Measurements from ENCODE around the gene CHRND.

The CHRND gene

DNA sequence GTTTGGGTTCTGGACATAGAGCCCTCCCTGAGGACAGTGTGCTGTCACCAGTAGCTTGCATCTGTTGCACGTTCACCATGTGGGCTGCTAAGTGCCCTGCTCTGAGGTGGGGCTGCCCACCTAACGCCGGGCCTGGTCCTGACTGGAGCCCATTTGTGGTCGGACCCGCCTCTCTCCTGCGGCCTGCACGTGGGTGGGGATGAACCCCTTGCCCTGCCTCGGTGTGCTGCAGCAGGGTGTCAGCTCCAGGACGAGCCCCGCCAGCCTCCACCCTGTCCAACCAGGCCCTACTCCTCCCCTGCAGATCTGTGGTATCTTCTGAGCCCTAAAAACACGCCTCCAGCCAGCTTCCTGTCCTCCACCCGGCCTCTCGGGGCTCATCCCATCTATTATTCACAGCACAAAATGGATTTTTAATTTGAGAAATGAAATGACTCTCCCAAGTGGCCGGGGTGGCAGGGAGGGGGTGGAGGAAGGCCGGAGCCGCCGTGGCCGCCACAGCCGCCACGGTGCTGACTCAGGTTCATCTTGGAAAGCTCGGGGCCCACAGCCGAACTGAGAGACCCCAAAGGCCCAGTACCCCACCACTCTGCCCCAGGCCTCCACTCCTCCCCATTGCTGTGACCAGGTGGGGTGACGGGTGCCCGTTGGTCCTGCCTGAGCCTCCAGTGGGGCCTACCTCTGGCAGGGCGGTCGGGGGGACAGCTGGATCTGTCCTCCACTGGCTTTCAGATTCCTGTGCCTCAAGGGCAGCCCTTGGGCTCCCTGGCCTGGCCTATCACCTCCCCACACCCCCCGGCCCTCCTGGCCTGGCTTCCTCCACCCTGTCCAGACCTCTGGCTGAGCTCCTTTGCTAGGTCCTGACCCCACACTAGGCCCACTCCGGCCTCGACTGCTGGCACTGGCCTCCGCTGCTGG, 35.5 kb upstream of the CHRND start:
- no peak for DNase-seq (ENCODE audit: extremely low read depth, low read depth)
- TF ChIP-seq, protein P1, sequence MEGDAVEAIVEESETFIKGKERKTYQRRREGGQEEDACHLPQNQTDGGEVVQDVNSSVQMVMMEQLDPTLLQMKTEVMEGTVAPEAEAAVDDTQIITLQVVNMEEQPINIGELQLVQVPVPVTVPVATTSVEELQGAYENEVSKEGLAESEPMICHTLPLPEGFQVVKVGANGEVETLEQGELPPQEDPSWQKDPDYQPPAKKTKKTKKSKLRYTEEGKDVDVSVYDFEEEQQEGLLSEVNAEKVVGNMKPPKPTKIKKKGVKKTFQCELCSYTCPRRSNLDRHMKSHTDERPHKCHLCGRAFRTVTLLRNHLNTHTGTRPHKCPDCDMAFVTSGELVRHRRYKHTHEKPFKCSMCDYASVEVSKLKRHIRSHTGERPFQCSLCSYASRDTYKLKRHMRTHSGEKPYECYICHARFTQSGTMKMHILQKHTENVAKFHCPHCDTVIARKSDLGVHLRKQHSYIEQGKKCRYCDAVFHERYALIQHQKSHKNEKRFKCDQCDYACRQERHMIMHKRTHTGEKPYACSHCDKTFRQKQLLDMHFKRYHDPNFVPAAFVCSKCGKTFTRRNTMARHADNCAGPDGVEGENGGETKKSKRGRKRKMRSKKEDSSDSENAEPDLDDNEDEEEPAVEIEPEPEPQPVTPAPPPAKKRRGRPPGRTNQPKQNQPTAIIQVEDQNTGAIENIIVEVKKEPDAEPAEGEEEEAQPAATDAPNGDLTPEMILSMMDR (IDR thresholded peaks at IDR 0.05; ENCODE audit: low read depth, low read length), result no peak

DNA sequence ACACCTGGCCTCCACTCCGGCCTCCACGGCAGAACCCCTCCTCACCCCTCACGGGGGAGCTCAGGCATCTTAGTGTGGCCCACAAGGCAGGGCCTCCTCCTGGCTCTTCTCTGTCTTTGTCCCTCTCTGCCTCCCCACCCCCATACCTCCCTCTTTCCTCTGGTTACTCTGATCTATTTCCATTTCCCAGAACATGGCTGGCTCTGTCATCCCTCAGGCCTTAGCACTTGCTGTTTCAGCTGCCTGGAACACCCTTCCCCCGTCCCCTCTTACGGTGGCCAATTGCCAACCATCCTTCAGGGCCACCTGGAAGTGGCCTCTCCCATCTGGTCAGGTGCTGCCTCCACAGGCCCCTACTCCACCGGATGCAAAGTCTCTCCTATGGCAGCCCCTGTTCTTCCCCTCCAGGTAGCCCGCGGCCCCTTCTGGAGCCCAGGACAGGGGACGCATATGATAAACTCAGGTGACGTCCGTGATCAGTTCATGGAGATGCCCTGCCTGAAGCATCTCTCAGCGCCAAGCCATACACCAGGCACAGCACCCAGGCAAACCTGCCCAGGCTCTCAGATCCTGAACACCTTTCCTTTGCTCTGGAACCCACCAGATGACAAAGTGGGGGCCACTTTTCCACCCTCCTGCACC, 34.7 kb upstream of the CHRND start:
- no peak for DNase-seq (ENCODE audit: extremely low read depth, low read depth)
- TF ChIP-seq, protein P1 (IDR thresholded peaks at IDR 0.05; ENCODE audit: low read depth, low read length), result no peak

DNA sequence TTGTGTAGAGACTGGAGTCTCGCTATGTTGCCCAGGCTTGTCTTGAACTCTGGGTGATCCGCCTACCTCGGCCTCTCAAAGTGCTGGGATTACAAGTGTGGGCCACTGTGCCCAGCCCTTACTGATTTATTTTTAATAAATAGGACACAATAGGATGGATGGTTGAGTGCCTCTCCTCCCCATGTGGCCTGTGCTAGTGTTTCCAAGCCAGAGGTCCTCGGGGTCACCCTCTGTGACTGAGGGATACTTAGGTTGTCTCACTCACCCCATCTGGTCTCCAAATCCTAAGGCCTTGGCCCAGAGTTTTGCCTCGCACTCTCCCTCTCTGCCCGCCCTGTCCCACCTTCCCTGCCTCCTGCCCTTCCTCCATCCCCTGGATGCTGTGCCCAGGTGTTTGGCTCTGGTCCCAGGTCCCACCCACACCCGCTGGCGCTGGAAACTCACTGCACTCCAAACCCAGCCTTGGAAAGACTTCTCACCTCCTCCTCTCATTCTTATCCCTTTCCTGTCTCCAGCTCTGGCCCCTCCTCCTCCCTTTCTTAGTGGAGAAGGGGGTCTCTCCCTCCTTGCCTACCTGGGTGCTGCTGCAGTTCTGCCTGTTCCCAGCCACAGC, 33.6 kb upstream of the CHRND start:
- TF ChIP-seq, protein P1 (IDR thresholded peaks at IDR 0.05; ENCODE audit: low read depth, low read length), result no peak
- no peak for DNase-seq (ENCODE audit: extremely low read depth, low read depth)

DNA sequence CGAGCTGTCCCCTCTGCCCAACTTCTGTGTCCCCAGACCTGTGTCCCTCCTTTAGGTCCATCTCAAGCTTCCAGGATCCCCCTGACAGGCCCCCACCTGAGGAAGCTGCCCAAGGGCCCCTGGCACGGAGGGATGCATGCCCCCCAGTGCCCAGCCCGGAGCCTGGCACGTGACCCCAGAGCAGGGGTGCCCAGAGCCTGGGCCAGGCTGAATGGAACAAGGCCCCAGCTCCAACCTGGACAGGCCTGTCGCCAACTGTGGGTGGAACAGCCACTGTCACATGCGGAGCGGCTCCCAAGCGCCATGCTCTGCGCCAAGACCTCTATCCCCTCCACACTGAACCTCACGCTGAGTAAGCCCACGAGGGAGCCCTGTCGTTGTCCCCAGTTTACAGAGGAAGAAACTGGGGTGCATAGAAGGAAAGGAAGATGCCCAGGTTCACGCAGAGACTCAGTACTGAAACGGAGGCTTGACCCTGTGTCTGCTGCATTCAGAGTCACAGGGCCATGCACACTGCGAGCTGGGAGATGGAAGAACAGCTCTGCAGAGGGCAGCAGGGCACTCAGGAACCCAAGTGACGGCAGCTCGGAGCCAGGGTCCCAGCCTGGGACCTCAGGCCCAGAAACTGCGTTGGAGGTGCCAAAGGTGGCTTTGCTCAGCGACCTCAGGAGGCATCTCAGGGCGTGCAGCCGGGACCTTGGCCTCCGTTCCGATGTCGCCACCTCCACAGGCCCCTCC, 32.8 kb upstream of the CHRND start:
- no peak for DNase-seq (ENCODE audit: extremely low read depth, low read depth)
- TF ChIP-seq, protein P1 (IDR thresholded peaks at IDR 0.05; ENCODE audit: low read depth, low read length), result no peak

DNA sequence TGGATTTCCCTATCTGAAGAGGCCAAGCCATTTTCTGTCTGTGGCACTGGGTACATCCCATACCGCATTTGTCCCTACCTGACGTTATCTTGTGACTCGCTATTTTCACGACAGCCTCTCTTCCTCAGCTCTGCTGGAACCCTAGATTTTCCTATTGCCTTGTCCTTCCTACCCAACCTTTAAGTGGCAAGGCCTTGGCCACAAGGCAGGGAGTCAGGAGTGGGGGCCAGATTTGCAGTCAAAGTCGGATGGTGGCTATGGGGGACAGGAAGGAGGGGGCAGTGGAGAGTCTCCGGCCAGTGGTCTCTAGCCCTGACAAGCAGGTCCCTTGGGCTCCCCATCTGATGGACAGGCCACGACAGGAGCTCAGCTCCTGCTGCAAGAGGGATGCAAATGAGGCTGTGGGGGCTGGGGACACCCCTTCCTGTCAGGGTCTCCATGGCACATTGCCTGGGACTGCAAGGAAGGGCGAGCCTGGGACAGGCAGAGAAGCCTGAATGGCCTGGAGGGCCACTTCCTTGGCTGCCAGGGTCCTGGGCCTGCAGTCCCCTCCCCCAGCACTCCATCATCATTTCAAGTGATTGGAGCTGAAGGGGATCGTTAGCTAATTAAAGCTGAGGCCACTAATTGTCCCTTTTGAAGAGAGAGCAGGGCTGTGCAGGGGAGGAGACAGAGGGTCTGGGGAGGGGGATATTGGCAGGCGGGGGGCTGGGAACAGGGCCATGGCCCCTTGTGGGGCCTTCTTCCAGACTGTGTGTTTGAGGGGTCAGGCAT, 32.1 kb upstream of the CHRND start:
- DNase-seq (ENCODE audit: extremely low read depth, low read depth), result no peak
- TF ChIP-seq, protein P1 (IDR thresholded peaks at IDR 0.05; ENCODE audit: low read depth, low read length), result no peak

DNA sequence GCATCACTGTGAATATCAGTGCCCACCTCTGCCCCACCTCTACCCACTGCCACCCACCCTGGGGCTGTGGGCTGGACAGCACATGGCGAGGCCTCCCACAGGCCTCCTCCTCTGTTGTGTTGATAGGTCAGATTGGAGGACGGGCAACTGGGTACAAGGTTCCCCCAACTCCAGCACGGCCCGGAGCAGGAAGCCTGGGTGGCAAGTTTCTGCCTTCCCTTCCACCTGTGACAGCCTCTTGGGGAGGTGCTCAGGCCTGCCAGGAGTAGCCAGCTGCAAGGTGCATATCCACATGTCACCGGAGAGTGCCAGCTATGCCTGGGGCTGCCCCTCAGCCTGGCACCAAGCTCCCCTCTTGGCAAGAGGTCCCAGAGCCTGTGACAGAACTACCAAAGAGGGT, 31.4 kb upstream of the CHRND start:
- DNase-seq (ENCODE audit: extremely low read depth, low read depth), result no peak
- TF ChIP-seq, protein P1 (IDR thresholded peaks at IDR 0.05; ENCODE audit: low read depth, low read length), result no peak
